ENCODE measurements around the gene GALNT3.

The GALNT3 gene

DNA sequence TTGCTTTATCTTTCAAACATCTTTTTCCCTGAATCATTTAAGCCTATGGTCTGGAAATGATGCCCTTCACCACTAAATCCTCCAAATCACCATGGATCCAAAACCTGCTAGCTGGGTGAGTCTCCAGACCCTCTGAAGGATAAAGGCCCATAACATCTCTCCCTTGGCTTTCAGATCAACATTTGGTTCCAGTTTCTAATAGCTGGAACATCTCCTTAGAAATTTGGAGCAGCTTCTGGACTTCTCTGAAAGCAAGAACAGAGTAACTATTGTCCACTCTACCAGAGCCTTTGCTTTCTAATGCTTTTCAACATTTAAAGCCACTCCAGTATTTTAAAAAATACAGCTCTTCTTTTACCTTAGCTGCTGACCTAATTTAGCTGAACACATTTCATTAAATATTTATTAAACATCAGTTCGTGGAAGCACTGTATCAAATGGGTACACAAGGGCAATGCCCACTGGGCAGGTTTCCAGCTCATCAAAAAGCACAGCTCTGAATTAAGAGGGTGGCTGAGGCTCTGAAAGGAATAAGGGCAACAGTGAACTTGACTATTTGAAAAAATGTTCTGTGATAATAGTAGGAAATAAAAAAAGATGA is 75.3 kb downstream of the GALNT3 start:
- peak; percentile 32 for DNase-seq

DNA sequence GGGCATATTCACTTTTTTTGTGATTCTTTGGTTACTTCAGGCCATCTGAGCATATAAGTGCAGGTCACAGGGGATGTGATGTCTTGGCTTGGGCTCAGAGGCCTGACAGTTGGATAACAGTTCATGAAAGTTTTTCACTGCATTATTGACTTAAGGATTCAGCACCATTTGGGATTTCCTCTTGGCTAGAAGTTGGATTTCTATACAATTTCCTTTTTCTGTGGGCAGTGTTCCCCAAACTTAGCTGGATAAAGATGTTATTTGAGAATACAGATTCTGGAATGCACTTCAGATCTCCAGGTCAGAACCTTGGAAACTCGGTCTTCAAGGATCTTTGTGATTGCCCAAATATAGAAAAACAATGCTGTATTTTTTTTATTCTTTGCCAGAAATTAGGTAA is 78.0 kb downstream of the GALNT3 start:
- DNase-seq = no peak

DNA sequence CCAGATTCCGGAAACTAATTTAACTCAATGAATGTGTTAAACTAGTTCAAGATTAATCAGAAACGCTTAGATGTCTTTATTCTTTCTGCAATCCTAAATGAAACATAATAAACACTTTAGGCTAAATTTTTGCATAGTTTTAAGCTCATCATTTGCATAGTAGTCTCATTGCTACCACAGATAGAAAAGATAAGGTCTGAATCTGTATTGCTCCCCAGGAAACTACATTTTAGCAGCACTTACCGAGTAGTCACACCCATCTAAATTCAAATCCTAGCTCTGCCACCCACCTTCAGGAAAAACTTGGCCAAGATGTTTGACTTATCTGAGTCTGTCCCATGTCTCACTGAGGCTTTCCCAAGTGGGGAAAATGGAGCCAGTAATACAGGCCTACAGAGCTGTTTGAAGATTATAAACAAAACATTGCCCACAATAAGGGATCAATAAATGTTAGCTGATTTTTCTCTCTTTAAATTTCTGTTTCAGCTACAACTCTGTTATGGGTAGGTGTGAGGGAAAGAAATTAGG is 87.0 kb downstream of the GALNT3 start:
- no peak for DNase-seq

DNA sequence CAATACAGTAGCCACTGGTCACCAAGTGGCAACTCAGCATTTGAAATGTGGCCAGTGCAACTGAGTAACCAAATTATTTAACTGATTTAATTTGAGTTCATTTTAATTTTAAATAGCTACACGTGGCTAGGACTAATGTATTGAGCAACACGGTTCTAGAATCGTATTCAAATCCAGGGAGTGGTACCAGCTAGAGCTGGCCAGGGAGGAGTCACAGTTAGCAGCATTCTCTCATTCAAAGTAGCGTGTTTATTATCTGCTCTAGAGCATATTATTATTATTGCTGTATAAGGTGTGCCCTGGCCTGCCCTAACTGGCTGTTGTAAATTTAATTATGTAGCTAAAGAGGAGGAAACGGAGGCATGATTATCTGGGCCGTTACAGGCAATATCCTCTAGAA is 92.9 kb downstream of the GALNT3 start:
- no peak for DNase-seq

DNA sequence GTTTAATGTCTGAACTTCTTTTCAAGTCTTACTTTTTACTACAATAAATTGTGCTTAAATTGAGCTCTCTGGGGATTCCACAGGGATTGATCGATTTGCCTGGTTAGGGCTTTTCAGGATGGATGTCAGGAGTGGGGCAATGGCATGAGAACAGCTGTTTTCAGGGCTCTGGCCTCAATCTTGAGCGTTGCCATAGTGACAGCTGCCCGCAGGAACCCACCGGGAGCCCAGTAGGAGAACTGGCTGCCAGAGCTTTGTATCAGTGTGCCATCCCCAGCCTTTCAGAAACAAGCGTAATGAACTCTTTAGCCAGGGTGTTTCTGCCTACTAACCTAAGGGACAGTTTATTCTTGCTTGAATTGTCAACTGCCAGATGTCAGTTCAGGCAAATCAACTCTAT is 93.5 kb downstream of the GALNT3 start:
- DNase-seq = no peak

DNA sequence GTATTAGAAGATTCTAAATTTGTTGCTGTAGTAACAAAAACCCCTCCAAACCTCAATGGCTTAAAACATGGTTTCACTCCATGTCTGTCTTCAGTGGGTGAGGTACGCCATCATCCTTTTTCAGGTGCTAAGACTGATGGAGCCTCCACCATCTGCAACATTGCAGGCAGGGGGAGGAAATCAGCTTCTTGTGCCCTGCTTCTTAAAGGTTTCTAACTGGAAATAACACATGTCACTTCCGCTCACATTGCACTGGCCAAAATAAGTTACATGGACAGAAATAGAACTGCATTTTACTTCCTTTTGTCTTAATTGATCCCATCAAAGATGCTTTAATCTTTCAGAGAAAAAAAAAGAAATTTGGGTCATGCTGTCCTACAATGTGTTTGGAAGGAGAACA is 94.1 kb downstream of the GALNT3 start:
- no peak for DNase-seq

DNA sequence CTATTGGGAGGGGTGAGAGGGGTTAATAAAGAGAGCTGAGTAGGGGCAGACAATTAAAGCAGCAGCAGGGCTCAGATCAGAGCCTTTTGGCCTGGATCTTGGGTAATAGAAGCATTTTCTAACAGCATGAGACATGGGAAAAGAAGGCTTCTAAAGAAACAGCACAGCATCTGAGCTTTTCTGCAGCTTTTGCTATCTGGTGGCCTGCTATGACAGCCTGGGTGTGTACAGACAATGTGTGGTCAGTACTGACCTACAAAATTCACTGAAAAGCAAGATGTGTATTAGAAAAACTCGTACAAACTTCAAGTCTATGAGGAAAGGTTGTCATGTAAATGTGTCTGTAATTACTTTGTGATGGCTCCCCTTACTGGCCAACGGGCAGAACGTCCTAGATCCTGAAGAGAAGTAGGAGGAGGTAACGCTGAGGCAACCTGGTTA is 95.6 kb downstream of the GALNT3 start:
- peak; percentile 63 for DNase-seq

DNA sequence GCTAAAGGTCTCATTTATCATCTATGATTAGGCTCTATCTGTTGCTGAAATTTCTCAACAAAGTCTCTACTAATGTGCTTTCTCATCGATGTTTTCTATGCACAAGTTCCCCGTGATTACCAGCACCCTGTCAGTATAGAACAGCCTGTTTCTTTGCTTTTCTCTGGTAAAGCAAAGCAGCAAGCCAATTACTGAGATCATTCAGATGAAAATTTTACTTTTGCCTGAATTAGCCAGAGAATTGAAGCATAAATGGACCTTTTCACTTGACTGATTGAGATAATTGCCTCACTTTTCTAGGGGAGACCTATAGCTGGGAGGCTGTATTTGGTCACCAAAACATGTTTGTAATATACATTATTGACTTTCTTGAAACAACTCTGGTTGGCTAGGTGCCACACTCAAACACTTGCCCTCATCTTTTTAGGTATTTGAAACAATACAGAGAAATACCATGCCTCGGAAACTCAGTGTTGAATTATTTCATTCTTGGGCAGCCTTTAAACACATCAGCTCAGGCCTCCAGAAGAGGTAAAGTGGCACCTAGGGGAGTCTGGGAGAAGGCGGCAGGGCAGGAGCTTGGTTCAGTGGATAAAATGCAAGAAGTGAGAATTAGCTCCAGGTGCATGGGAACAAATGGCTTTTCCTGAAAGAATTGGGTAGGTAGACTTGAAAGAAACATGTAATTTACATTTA is 96.2 kb downstream of the GALNT3 start:
- DNase-seq = peak; percentile 38
